ENCODE measurements around the gene ONECUT2. TPM values are rescaled to one million over a fixed set of nuclear protein-coding genes. Genes with fewer than 3 reads are reported as not detected.

Gene ONECUT2
- total and polyA plus RNA-seq, 2 donors from 2014 or later = 0.02 to 0.22 TPM

- H3K4me3 ChIP-seq (ENCODE audit: low read length in 3 of 3) = no peak overlapping the region
- H3K27ac ChIP-seq (ENCODE audit: low read depth in 2 of 2, low read length in 2 of 2) = no peak overlapping the region
- no peaks in the 10 kb centered on the region for H3K9me3 ChIP-seq (ENCODE audit: control insufficient read depth in 2 of 3, insufficient read depth in 1 of 3, low read length in 3 of 3)
- FAIRE-seq (no peak), DNase-seq (no peak)
- TF ChIP-seq, protein P1, sequence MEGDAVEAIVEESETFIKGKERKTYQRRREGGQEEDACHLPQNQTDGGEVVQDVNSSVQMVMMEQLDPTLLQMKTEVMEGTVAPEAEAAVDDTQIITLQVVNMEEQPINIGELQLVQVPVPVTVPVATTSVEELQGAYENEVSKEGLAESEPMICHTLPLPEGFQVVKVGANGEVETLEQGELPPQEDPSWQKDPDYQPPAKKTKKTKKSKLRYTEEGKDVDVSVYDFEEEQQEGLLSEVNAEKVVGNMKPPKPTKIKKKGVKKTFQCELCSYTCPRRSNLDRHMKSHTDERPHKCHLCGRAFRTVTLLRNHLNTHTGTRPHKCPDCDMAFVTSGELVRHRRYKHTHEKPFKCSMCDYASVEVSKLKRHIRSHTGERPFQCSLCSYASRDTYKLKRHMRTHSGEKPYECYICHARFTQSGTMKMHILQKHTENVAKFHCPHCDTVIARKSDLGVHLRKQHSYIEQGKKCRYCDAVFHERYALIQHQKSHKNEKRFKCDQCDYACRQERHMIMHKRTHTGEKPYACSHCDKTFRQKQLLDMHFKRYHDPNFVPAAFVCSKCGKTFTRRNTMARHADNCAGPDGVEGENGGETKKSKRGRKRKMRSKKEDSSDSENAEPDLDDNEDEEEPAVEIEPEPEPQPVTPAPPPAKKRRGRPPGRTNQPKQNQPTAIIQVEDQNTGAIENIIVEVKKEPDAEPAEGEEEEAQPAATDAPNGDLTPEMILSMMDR (IDR thresholded peaks at IDR 0.05; ENCODE audit: borderline replicate concordance, extremely low read depth, insufficient read depth) = no peak
- no peak overlapping the region for H3K9ac ChIP-seq (ENCODE audit: low read length in 3 of 3)
- no peaks in the 10 kb centered on the region for H3K36me3 ChIP-seq (ENCODE audit: control insufficient read depth in 2 of 3, insufficient read depth in 3 of 3, low read length in 3 of 3)
- intact Hi-C loops (cut with DNase I) = no loop called here
- H3K4me1 ChIP-seq (ENCODE audit: control insufficient read depth in 2 of 3, insufficient read depth in 2 of 3, low read depth in 1 of 3, low read length in 3 of 3) = peaks cover 0 to 14% (median 4%) of the 10 kb centered on the region in 3 donors
- peaks cover 76% of the 10 kb centered on the region for H3K27me3 ChIP-seq (ENCODE audit: control insufficient read depth, insufficient read depth, low read length)
These were observed 4.8 kb downstream of the ONECUT2 start for GRCh38 chr18:57439985-57440330.

DNA sequence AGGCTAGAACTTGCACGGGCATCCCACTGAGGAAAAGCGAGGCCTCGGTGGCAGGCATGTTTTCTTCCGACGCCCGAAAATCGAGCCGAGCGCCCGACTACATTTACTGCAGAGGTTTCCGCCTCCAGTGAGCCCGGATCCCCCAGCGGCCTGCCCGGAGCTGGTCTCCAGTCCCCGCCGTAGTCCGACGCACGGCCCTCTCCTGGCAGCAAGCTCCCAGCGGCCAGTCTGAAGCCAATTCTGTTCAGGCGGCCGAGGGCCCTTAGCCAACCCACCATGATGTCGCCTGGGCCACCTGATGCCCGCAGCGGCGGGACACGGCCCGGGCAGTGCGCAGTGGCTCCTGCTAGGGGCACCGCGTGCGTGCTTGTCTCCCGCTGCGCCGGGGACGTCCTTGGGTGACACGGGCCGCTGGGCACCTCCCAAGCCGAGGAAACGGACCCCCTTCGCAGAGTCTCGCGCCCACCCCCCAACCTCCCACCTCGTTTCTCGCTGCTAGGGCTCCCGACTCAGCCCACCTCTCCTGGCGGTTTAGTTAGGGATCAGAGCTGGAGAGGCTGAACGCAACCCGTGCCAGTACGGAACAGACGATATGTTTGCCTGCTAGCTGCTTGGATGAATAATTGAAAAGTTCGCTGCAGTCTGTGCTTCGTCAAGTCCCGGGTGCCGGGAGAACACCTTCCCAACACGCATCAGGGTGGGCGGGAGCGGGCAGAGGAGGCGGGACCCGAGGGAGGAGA lies 5.3 kb downstream of the ONECUT2 start:
- no peak overlapping the region for H3K27ac ChIP-seq (ENCODE audit: low read depth in 2 of 2, low read length in 2 of 2)
- intact Hi-C loops (cut with DNase I) = no loop called here
- peak; percentile 14 to 73 (median 19) for DNase-seq
- no peak overlapping the region for H3K4me3 ChIP-seq (ENCODE audit: low read length in 3 of 3)
- no peak for FAIRE-seq
- no peak overlapping the region for H3K9ac ChIP-seq (ENCODE audit: low read length in 3 of 3)
- no peaks in the 10 kb centered on the region for H3K9me3 ChIP-seq (ENCODE audit: control insufficient read depth in 2 of 3, insufficient read depth in 1 of 3, low read length in 3 of 3)
- H3K4me1 ChIP-seq (ENCODE audit: control insufficient read depth in 2 of 3, insufficient read depth in 2 of 3, low read depth in 1 of 3, low read length in 3 of 3) = peaks cover 0 to 14% (median 4%) of the 10 kb centered on the region in 3 donors
- TF ChIP-seq, protein P1 (IDR thresholded peaks at IDR 0.05; ENCODE audit: borderline replicate concordance, extremely low read depth, insufficient read depth) = no peak
- H3K36me3 ChIP-seq (ENCODE audit: control insufficient read depth in 2 of 3, insufficient read depth in 3 of 3, low read length in 3 of 3) = no peaks in the 10 kb centered on the region
- peaks cover 80% of the 10 kb centered on the region for H3K27me3 ChIP-seq (ENCODE audit: control insufficient read depth, insufficient read depth, low read length)

- Histone ChIP-seq H3K27me3 (ENCODE audit: control insufficient read depth, insufficient read depth, low read length) (peaks cover 77% of the 10 kb centered on the region), H3K36me3 (ENCODE audit: control insufficient read depth in 2 of 3, insufficient read depth in 3 of 3, low read length in 3 of 3) (no peaks in the 10 kb centered on the region), H3K4me1 (ENCODE audit: control insufficient read depth in 2 of 3, insufficient read depth in 2 of 3, low read depth in 1 of 3, low read length in 3 of 3) (peaks cover 0 to 10% (median 4%) of the 10 kb centered on the region in 3 donors), H3K9me3 (ENCODE audit: control insufficient read depth in 2 of 3, insufficient read depth in 1 of 3, low read length in 3 of 3) (no peaks in the 10 kb centered on the region), H3K9ac (ENCODE audit: low read length in 3 of 3) (no peak overlapping the region), H3K4me3 (ENCODE audit: low read length in 3 of 3) (no peak overlapping the region), H3K27ac (ENCODE audit: low read depth in 2 of 2, low read length in 2 of 2) (no peak overlapping the region)
- DNase-seq = peak; percentile 20 to 72 (median 28)
- no peak for FAIRE-seq
- TF ChIP-seq, protein P1 (IDR thresholded peaks at IDR 0.05; ENCODE audit: borderline replicate concordance, extremely low read depth, insufficient read depth) = no peak
- intact Hi-C loops (cut with DNase I) = no loop called here
These were observed 6.1 kb downstream of the ONECUT2 start for GRCh38 chr18:57441071-57441794.
